Hematopoietic multipotent progenitor cell treated with erythropoietin and hydrocortisone succinate and interleukin-3 and kit ligand, for 17 days (in vitro differentiated cells): ENCODE data around the gene TAC3.
A peak's percentile ranks its signal among the peaks of the same experiment; 100 is the strongest.
"Not testable (repeated sequence)": the region's sequence is repeated elsewhere in the genome, so short reads cannot be mapped to it uniquely, and the experiment has no call there.

ENCODE experiments used
- DNase-seq: peaks from one replicate; pipeline ENCODE4 v3.0.0-alpha.2; 2015; ENCODE audit warnings: low spot score

The TAC3 gene

GRCh38 chr12:57033431-57033830 lies 17.1 kb upstream of the TAC3 start:
- DNase-seq = no peak

- no peak for DNase-seq
Observed at GRCh38 chr12:57031789-57032188, 15.5 kb upstream of the TAC3 start.

GRCh38 chr12:57031138-57031725 lies 14.9 kb upstream of the TAC3 start:
- DNase-seq = no peak

GRCh38 chr12:57029457-57029856 lies 13.1 kb upstream of the TAC3 start:
- DNase-seq = no peak

- peak; percentile 13 for DNase-seq
Observed at GRCh38 chr12:57027805-57028153, 11.4 kb upstream of the TAC3 start.

- peak; percentile 7 for DNase-seq
Observed at GRCh38 chr12:57027011-57027804, 10.9 kb upstream of the TAC3 start.

- DNase-seq = no peak
Observed at GRCh38 chr12:57025196-57025595, 8.9 kb upstream of the TAC3 start.

GRCh38 chr12:57022324-57022723 lies 6.0 kb upstream of the TAC3 start:
- DNase-seq = not testable (repeated sequence)

- DNase-seq = no peak
Observed at GRCh38 chr12:57019983-57020719, 3.8 kb upstream of the TAC3 start.

GRCh38 chr12:57018906-57019305 lies 2.6 kb upstream of the TAC3 start:
- no peak for DNase-seq

GRCh38 chr12:57018353-57018752 lies 2.0 kb upstream of the TAC3 start:
- not testable (repeated sequence) for DNase-seq

GRCh38 chr12:57012600-57013465 lies 3.5 kb downstream of the TAC3 start:
- no peak for DNase-seq

GRCh38 chr12:57011438-57012424 lies 4.6 kb downstream of the TAC3 start:
- no peak for DNase-seq

GRCh38 chr12:57010627-57011247 lies 5.6 kb downstream of the TAC3 start:
- DNase-seq = no peak

GRCh38 chr12:57009949-57010626 lies 6.2 kb downstream of the TAC3 start:
- no peak for DNase-seq

GRCh38 chr12:57008178-57008577 lies 8.2 kb downstream of the TAC3 start:
- DNase-seq = peak; percentile 46

GRCh38 chr12:57006809-57007475 lies 9.4 kb downstream of the TAC3 start:
- DNase-seq = no peak

GRCh38 chr12:57005980-57006808 lies 10.1 kb downstream of the TAC3 start, which contains the start of gene ZBTB39:
Gene ZBTB39 (minus strand): TSS chr12:57006546. CDS start chr12:57004917, 1,629 bp downstream.
- DNase-seq = peak; percentile 70
